Esophagus mucosa (tissue), 1 donor: Measurements from ENCODE around the gene GPATCH2L. TPM values are rescaled to one million over a fixed set of nuclear protein-coding genes. Genes with fewer than 3 reads are reported as not detected.

Source experiments
- ATAC-seq: fragments of 200-7000 bp; cut with Tn5 transposase; one replicate; pipeline ENCODE4 v1.9.1; 2020
- total RNA-seq: library from RNA; stranded (reverse); gene quantifications from one replicate; pipeline ENCODE4 v1.2.4, GENCODE V29; 2023
- donor health status: DM: yes; HTN: yes; CAD: no.

The GPATCH2L gene
- 17.5 TPM for total RNA-seq

DNA sequence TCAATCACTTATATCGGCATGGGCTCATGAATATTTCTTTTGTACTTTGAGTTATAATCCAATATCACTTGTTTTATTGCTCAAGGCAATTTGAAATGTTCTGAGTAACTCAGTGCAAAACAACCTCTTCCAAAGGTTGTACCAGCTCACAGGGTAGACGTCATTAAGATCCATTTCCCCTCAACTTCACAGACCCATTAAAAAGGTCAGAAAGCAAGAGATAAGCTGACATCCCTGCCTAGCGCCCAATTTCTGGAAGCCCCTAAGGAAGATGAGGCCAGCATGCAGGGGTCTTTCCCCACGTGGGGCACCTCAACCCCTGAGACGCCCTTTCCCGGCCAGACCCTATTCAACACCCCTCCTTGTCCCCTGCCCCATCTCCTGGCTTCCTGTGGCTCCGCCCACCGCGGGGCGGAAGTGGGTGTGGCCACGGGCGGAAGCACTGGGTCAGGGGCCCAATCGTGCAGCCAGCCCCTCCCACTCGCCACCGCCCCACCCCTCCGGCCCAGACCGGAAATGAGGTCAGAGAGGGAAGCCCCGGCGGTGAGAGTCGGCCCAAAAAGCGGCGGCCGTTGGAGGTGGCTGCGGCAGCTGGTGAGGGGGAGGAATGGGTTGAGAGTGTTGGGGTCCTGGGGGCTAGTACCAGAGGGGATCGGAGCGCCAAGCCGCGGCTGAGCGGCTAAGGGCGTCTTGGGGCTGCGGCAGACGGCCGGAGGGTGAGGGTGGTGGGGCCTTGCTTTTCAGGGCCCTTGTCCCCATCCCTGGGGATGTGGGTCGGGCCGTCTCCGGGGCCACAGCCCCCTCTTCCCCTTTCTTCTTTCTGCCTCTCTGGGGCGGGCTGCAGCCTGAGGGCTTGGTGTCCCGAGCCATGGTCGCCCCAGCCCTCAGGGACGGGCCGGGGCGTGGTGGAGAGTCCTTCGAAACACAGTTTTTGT, at the start of gene GPATCH2L:
TSS of gene GPATCH2L (plus strand) at position 525 of the 935 bp plus-strand sequence. CDS start 2,442 bp downstream, outside the sequence.
- ATAC-seq, result peak; percentile 100

DNA sequence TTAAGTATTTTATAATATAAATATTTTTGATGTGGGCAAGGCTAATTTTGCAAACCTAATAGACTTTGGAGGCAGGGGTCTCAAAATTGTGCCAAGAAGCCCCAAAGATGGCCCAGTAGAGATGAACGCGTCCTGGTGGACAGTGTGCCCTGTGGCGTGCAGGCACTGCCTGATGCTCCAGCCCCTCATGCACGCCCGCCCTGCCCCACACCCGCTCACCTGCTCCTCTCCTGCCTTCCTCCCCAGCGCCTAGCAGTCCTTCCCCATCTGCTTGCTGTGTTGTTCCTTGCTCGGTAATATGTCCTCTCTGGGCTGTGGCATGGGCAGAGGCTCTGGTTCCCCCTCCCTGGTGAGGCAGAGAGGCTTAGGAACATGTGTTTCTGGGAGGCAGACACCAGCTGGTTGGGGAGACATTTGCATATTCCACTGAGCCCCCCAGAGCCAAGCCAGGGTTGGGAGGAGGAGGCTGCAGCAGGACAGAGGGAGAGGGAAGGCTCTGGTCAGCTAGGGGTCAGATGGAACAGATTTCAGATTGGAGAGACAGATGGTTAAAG, 46.8 kb upstream of the GPATCH2L start:
- no peak for ATAC-seq

DNA sequence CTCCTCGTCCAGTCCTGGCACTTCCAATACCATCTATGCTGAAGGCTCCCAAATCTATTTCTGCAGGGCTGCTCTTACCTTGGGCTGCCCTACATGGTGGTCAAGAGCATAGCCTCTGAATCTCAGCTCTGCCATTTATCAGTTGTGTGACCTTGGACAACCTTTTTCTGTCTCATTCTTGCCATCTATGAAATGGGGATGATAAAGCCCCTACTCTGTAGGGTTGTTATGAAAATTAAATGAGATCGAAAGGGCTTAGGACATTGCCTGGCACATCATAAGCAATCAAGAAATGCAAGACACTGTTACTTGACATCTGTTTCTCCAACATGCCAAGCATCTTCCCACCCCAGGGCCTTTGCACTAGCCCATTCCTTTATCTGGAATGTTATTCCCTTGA, 45.5 kb upstream of the GPATCH2L start:
- ATAC-seq, result no peak

DNA sequence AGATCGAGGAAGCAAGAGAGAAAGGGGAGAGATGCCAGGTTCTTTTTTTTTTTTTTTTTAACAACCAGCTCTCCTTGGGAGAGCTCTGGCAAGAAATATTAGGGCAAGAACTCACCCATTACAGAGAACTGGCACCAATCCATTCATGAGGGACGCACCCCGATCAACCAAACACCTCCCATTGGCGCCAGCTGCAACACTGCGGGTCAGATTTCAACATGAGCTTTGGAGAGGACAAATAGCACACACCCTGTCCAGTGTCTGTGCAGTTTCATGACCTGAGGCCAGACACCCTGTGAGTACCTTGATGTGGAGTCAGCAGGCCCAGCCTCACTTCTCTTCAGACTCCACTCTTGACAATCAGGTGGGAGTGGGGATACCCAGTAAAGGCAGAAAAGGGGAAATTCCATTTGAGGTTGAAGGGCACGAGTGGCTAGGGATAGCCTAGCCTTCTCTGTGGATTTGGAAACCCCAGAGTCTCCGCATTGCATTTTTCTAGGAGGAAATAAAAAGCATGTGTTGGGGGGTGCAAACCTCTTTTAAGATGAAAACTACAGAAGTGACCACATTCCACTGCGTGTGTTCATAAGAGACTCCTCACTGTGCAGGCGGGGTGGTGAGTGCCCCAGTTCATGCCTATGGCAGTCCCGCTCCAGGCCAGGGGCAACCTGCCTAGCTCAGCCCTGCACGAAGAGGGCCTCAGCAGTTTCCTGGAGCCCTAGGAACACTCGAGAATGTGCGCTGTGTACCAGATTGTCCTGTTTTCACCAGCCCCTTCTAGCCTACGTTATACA, 42.4 kb upstream of the GPATCH2L start:
- ATAC-seq, result peak; percentile 79

DNA sequence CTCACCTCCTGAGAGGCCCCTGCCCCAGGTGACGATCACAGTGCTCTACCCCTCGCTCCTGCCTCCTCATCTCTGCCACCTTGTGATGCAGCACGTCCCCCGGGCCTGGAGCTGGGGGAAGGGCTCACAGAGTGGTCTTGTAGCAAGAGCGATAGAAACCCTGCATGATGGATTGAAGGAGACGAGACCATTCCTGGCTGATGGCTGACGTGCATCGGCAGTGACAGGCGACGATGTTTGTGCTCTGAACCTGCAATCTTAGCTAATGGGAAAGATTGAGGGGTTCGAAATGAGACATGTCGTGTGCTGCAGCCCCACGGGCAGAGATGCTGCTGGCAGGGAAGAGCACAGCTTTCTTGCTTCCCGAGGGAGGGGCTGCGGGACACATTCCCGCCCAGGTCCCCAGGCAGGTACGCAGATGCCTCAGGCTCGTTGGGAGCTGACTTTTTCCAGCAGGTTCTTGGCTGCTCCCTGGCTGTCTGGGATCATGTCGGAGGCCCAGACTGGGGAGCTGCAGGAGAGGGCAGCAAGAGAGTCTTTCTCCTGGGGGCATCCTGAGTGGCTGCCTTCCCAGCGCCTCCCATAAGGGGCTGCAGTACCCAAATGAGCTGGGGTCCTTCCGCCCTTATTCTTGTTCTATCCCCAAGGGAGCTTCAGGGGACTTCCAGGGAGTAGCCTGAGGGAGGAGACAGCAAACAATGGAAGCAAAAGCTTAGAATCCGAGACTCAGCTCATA, 38.7 kb upstream of the GPATCH2L start:
- ATAC-seq, result no peak

DNA sequence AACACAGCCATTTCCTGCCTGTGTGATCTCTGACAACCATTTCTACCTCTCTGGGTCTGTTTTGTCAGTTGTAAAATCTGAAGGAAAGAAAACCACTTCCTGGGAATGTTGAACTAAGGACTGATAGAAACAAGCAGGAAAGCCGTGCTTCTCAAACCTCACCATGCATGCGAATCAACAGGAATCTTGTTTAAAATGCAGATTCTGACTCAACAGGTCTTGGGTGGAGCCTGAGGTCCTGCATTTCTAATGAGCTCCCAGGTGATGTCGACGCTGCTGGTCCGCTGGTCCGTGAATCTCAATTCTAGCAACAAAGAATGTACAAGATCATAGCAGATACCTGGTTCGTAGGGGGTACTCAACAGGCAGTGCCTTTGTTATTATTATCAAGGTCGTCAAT, 38.0 kb upstream of the GPATCH2L start:
- no peak for ATAC-seq

DNA sequence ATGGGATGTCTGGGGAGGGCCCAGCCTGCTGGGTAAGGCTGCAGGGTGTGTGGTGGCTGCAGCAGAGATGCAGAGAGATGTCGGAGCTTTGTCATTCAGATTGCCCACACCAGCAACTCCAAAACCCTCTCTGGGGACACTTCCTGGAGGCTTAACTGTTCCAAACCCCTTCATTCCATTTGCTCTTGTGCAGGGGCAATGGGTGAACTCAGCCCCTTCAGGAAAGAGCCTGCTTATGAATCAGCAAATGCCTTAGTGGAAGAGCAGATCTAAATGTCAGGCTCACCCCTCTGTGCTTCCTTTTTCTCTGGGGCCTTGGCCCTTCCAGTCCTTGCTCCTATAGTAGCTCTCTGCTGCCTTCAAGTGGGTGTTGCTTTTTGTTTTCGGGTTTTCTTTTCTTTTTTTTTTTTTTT, 36.7 kb upstream of the GPATCH2L start:
- no peak for ATAC-seq

DNA sequence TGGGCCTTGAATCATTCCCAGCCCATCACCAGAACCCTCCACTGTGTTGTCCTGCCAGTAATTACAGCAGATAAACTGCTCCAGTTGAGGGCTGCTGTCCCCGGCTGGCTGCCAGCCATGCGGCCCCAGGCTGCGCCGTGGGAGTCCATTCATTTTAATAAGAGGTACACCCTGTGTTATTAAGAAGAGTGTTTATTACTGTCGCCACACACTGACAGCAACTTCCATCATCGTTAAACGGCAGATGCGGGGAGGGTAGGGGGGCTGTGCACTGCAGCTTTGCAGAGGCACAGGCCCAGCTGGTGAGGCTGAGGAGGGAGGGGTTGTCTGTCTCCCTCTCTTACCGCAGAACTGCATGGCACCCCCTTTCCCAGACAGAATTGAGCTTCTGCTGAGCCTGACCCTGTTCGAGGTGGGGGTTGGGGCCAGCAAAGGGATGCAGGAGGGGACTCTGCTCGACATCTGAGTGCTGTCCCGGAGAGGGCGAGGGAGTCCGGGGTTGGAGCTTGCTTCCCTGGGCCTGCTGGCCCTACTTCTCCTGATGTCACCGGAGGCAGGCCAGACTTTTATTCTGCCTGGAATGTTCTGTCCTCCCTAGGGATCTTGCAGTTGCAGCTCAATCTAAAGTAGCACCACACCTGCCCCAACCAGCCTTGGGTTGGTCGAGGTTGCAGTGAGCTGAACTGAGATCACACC, 33.8 kb upstream of the GPATCH2L start:
- no peak for ATAC-seq

DNA sequence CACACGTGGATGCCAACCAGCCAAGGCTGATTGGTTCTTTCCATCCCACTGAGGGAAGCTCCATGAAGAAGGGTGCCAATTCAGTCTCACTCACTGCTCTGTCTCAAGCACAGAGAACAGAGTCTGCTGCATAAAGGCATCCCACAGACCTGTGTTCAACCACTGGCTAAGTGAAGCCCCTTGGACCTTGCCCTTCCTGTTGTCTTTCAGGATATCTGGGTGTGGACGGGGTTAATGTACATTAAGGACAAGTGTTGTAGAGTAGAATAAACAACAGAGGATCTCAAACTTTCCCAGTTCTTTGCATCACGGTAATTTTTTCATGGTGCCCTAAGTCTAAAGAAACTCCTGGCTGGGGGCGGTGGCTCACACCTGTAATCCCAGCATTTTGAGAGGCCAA, 33.1 kb upstream of the GPATCH2L start:
- ATAC-seq, result no peak

DNA sequence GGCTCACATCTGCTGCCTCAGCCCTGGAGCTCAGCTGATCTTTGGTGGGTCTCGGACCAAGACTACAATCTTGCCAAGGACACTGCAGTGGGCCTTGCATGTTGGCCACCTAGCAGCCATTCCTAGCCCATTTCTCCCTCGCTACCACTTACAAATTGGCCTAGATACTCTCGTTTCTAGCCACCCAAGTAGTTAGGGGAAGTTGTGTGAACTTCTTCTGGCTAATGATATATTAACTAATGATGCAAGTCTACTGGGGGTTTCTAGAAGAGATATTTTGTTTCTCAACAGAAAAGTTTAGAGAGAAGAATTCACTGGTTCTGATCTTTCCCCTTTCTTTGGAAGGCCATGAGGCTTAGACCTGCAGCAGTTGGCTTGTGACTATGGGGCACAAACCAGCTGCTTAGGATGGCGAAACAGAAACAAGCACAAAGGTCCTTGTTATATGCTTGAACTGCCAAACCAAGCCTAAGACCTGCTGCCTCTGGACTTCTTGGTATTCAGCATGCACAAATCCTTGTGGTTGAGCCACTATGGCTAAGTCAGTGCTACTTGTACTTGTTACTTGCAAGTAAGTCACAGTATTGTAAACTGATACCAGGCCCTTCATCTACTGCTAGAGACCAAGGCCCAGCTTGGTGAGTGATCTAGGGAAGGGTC, 30.5 kb upstream of the GPATCH2L start:
- no peak for ATAC-seq

DNA sequence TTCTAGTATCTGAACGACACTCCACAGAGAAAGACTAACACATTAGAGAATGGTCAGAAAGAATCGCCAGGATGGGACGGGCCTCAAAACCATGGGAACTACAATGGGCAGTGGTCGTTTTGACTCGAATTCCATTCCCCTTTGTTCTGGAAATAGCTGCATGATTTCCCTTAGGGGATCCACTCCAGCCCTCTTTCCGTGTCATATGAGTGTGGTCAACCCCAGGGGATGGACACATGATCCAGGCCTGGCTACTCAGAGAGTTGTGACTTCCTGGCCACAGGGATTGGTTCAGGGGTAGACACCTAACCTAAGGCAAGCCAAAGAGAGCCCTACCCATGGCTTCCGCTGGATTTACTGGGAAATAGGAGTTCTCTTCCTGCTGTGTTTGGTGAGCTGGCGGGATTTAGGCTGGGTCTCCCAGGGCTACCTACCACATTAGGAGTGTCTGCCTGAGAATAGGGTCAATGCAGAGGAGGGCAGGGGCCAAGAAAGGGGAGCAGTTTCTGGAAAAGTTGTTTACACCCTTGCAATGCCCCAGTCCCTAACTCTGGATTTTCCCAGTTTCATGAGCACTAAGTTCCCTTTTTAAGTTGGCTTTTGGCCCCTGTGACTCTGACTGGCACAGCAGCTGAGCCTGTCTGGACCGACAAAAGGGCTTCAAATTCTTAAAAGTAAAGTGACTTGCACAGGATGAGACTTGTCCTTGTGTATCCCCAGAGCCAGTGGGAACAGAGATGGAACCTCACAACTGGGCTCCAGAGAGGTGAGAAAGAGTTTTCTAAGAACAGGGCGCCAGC, 28.1 kb upstream of the GPATCH2L start:
- no peak for ATAC-seq

DNA sequence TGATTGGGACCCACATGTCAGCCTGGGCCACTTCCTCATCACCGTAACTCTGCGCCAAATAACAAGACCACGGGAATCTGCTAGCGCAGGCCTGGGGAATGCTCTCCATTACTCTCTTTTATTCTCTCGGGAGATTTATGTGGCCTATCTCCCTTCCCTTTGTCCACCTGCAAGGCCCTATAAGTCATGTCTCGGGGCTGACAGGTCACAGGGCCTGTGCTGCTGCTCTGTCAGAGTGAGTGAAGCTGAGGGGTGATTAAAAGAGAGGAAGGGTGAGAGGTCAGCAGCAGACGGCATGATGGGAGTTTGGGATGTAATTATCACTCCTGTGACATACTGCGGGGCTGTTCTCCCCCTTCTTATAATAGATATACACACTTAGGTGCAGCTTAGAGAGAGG, 26.2 kb upstream of the GPATCH2L start:
- ATAC-seq, result no peak

DNA sequence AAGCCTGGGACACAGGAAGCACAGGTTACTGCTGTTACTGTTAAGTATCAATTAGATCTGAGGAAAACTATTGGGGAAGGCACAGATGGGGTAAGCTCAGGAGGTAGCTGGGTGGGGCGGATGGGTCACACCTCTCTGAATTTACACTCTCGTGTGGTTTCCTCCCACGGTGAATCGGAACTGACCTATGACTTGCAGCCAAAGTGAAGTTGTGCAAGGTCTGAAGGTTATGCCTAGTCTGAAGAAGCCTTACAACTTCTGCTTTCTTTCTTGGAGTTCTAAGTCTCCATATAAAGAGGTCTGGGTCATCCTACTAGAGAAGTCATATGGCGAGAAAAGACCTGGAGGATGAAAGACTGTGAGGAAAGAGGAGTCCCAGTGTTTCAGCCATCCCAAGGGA, 25.6 kb upstream of the GPATCH2L start:
- no peak for ATAC-seq

DNA sequence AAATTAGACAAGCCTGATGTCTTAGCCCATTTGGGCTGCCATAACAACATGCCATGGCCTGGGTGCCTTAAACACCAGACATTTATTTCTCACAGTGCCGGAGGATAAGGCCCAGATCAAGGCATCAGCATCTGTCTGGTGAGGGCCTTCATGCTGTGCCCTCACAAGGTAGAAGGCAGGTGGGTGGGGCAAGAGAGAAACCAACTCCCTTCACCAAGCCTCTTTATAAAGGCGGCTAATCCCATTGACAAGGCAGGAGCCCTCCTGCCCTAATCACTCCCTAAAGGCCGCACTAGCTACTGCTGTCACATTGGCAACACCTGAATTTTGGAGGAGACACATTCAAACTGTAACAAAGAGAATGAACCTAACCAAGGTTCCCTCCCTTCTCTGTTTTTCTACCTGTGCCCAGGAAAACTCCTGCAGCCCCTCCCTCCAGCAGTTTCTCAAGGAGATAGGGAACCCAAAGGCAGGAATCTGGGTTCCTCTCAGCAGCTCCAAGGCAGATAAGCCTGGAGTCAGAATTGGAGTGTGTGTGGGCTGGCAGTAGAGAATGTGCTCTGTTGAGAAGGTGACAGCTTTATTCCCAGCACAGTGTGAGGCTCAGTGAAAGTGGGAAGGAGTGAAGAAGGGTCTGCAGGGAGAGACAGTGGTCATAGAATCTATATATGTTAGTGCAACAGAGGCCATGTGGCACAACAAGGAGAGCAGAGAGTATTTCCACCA, 21.7 kb upstream of the GPATCH2L start:
- no peak for ATAC-seq

DNA sequence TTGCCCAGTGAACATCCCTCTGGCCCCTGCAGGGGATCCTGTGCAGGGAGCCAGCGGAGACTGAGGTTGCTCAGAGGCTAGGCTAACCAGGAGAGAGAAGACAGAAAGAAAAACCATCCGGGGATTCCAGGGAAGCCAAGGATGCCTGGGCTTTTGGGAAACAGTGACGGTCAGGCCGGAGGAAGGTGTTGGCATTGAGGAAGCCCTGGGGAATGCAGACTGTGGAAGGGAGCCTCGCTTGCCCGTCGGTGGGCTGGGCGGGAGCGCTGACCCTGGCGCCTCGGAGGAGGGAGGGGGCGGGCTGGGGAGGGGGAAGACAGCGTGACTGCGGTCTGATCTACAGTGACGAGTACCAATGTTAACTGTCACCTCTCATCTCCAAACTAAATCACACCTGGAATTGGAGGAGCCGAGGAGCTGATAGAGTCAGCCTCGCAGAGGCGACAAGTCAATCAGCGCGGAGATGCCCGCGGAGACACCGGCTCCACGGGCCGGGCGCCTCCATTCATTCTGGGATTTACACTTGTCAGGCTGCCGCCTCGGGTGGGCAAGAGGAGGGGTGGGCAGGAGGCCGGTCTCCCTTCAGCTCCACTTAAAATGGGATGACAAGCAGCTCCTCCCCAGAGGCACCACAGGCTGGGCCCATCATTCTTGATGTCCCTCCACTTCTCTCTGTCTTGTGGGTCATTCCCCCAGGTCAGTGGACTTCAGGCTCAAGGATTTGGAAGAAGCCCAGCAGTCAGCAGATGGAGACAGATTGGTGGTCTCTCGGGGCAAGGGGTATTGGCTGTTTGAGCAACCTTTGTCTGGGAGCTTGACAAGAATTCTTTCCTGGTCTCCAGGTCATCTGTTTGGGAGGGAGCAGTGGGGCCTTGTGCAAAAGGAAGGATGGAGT, 20.4 kb upstream of the GPATCH2L start:
- ATAC-seq, result no peak

DNA sequence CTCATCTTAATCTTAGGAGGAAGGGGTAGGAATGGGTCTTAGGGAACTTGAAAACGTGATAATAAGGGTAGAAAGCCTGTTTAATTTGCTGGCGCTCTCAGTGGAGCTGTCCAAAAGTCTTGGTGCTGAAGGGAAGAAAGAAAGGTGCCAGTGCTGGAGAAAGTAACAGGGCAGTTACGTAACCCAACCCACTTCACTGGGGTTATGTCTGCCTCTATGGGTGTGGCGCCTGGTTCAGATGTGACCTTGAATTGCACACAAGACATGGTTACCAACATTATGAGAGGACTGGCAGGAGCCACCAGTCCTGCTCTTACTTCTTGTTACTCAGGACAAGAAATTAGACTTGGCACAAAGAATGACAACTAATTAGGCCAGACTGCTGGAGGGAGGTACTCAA, 18.6 kb upstream of the GPATCH2L start:
- no peak for ATAC-seq

DNA sequence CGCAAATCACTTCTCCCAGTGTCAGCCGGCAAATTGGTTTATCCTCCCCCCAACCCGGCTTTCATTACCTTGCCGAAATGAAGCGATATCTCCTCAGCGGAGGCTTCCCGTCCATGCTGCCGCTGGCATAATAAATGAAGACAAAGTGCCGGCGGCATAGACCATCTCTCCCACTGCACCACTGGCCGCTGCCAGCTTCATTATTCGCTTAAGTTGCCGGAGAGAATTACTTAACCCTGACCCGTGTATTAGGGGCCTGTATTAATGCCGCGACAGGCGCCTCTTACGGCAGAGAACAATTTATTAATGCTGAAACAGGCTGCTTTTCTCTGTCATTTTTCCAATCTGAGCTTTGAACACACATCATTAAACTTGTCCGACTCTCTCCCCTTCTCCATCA, 17.5 kb upstream of the GPATCH2L start:
- no peak for ATAC-seq

DNA sequence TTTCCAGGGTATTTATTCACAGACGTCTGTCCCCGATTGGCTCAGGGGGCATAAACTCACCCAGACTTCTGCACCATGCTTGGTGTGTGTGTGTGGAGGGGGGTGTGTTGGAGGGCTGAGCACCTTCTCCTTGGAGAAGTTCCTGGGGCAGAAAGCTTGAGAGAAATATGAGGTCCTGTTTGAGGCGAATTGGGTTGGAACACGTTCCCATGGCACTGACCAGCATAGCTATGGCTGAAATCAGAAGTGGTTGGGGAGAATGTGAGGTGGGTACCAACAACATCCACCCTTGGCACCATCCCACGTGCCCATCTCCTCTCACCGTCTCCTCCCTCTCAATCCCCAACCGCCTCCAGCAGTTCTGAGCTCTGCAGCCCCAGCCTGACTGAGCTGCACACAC, 16.0 kb upstream of the GPATCH2L start:
- ATAC-seq, result no peak
